Activated T-cell treated with anti-CD3 and anti-CD28 coated beads, Interleukin-2, amount 50 U/mL, for 72 hours (primary cell): ENCODE results near the gene TFEB. TPM values are rescaled to one million over a fixed set of nuclear protein-coding genes. Genes with fewer than 3 reads are reported as not detected.
A peak's percentile ranks its signal among the peaks of the same experiment; 100 is the strongest.

ENCODE experiments used
- ATAC-seq, 2 donors: fragments of 150-1000 bp; cut with Tn5 transposase; replicated peaks in 1 of 2; 2 replicates each; pipeline ENCODE4 v1.10.0; 2021; ENCODE audit warnings: moderate library complexity in 2 of 2, mild to moderate bottlenecking in 1 of 2
- DNase-seq, 2 donors: peaks; one replicate each; pipeline ENCODE4 v3.0.0; 2021 to 2022; ENCODE audit warnings: mixed read lengths in 1 of 2
- H3K27ac Mint-ChIP-seq: one replicate; pipeline ENCODE4 v1.8.0; 2022; ENCODE audit warnings: mild to moderate bottlenecking, moderate library complexity, mixed read lengths
- H3K27me3 Mint-ChIP-seq: one replicate; pipeline ENCODE4 v1.8.0; 2022; ENCODE audit warnings: low read depth, mixed read lengths
- H3K36me3 Mint-ChIP-seq, 2 donors: one replicate each; pipeline ENCODE4 v1.8.0; 2022; ENCODE audit warnings: mixed read lengths in 2 of 2, mild to moderate bottlenecking in 1 of 2; ENCODE audit not compliant: insufficient read depth in 2 of 2
- H3K4me1 Mint-ChIP-seq: one replicate; pipeline ENCODE4 v1.8.0; 2022; ENCODE audit warnings: low read depth, mixed read lengths
- H3K4me3 Mint-ChIP-seq, 2 donors: one replicate each; pipeline ENCODE4 v1.8.0; 2022; ENCODE audit warnings: mild to moderate bottlenecking in 2 of 2, mixed read lengths in 2 of 2, moderate library complexity in 2 of 2
- H3K9me3 Mint-ChIP-seq, 2 donors: one replicate each; pipeline ENCODE4 v1.8.0; 2022; ENCODE audit warnings: mixed read lengths in 2 of 2
- total RNA-seq, 2 donors: library from RNA; stranded (reverse); gene quantifications; one replicate each; pipeline ENCODE4 v1.2.3, GENCODE V29; 2022

The TFEB gene
- total RNA-seq, 2 donors from 2014 or later, result 15.3 to 17.5 TPM

- Mint-ChIP-seq H3K27ac (no peak overlapping the region), H3K4me3 (no peak overlapping the region), H3K9me3 (no peaks in the 10 kb centered on the region)
Measured at GRCh38 chr6:41739041-41739440, 3.6 kb upstream of the TFEB start.

GRCh38 chr6:41737591-41738130, 2.3 kb upstream of the TFEB start:
- Mint-ChIP-seq H3K4me3 (no peak overlapping the region), H3K4me1 (peaks cover 23% of the 10 kb centered on the region), H3K27ac (no peak overlapping the region), H3K27me3 (no peaks in the 10 kb centered on the region), H3K36me3 (no peaks in the 10 kb centered on the region), H3K9me3 (no peaks in the 10 kb centered on the region)
- ATAC-seq (no peak), DNase-seq (no peak)

More at GRCh38 chr6:41739041-41739440, 3.6 kb upstream of the TFEB start:
- Mint-ChIP-seq H3K4me1 (peaks cover 10% of the 10 kb centered on the region), H3K27me3 (no peaks in the 10 kb centered on the region), H3K36me3 (no peaks in the 10 kb centered on the region)
- DNase-seq (no peak), ATAC-seq (no peak)

- ATAC-seq, result no peak
- DNase-seq, result no peak
- Mint-ChIP-seq H3K4me3 (no peak overlapping the region), H3K36me3 (no peaks in the 10 kb centered on the region), H3K27ac (no peak overlapping the region), H3K27me3 (no peaks in the 10 kb centered on the region), H3K9me3 (no peaks in the 10 kb centered on the region), H3K4me1 (peaks cover 29% of the 10 kb centered on the region)
Measured at GRCh38 chr6:41736800-41737555, 1.6 kb upstream of the TFEB start.

GRCh38 chr6:41736186-41736733, 852 bp upstream of the TFEB start:
- H3K36me3 Mint-ChIP-seq, result no peaks in the 10 kb centered on the region
- no peaks in the 10 kb centered on the region for H3K27me3 Mint-ChIP-seq
- H3K4me1 Mint-ChIP-seq, result peaks cover 33% of the 10 kb centered on the region
- no peak for DNase-seq
- peak overlapping the region in 1 of 2 donors; percentile 74 for H3K4me3 Mint-ChIP-seq
- ATAC-seq, result no peak
- no peak overlapping the region for H3K27ac Mint-ChIP-seq
- no peaks in the 10 kb centered on the region for H3K9me3 Mint-ChIP-seq

- H3K4me3 Mint-ChIP-seq, result peak overlapping the region; percentile 72 to 86
- H3K27ac Mint-ChIP-seq, result no peak overlapping the region
- DNase-seq (peak; percentile 74 to 80), ATAC-seq (peak; percentile 61 to 65)
- peaks cover 47% of the 10 kb centered on the region for H3K4me1 Mint-ChIP-seq
- H3K27me3 Mint-ChIP-seq, result no peaks in the 10 kb centered on the region
- H3K9me3 Mint-ChIP-seq, result no peaks in the 10 kb centered on the region
- no peaks in the 10 kb centered on the region for H3K36me3 Mint-ChIP-seq
Measured at GRCh38 chr6:41734666-41735426, 562 bp downstream of the TFEB start.

- Mint-ChIP-seq H3K9me3 (no peaks in the 10 kb centered on the region), H3K4me1 (peaks cover 47% of the 10 kb centered on the region), H3K36me3 (no peaks in the 10 kb centered on the region), H3K4me3 (peak overlapping the region; percentile 58 to 86), H3K27me3 (no peaks in the 10 kb centered on the region), H3K27ac (no peak overlapping the region)
- peak; percentile 75 to 76 for DNase-seq
- ATAC-seq, result peak; percentile 72 to 73
Measured at GRCh38 chr6:41733707-41734665, 1.4 kb downstream of the TFEB start.

GRCh38 chr6:41733360-41733706, 2.1 kb downstream of the TFEB start:
- no peaks in the 10 kb centered on the region for H3K9me3 Mint-ChIP-seq
- DNase-seq, result no peak
- ATAC-seq, result no peak
- H3K27me3 Mint-ChIP-seq, result no peaks in the 10 kb centered on the region
- peaks cover 47% of the 10 kb centered on the region for H3K4me1 Mint-ChIP-seq
- no peaks in the 10 kb centered on the region for H3K36me3 Mint-ChIP-seq
- peak overlapping the region; percentile 6 to 86 for H3K4me3 Mint-ChIP-seq
- no peak overlapping the region for H3K27ac Mint-ChIP-seq

GRCh38 chr6:41732591-41733359, 2.6 kb downstream of the TFEB start:
- DNase-seq (peak; percentile 57 to 62), ATAC-seq (peak in 1 of 2 donors; percentile 18)
- H3K27ac Mint-ChIP-seq, result no peak overlapping the region
- H3K27me3 Mint-ChIP-seq, result no peaks in the 10 kb centered on the region
- peak overlapping the region; percentile 6 to 86 for H3K4me3 Mint-ChIP-seq
- H3K9me3 Mint-ChIP-seq, result no peaks in the 10 kb centered on the region
- no peaks in the 10 kb centered on the region for H3K36me3 Mint-ChIP-seq
- peaks cover 47% of the 10 kb centered on the region for H3K4me1 Mint-ChIP-seq

- Mint-ChIP-seq H3K27me3 (no peaks in the 10 kb centered on the region), H3K4me3 (peak overlapping the region; percentile 6 to 86), H3K9me3 (no peaks in the 10 kb centered on the region), H3K27ac (no peak overlapping the region), H3K36me3 (no peaks in the 10 kb centered on the region), H3K4me1 (peaks cover 49% of the 10 kb centered on the region)
- ATAC-seq (no peak), DNase-seq (no peak)
Measured at GRCh38 chr6:41732149-41732548, 3.3 kb downstream of the TFEB start.

- no peaks in the 10 kb centered on the region for H3K36me3 Mint-ChIP-seq
- no peaks in the 10 kb centered on the region for H3K9me3 Mint-ChIP-seq
- H3K4me3 Mint-ChIP-seq, result no peak overlapping the region
- DNase-seq, result no peak
- no peak overlapping the region for H3K27ac Mint-ChIP-seq
- ATAC-seq, result no peak
- H3K27me3 Mint-ChIP-seq, result no peaks in the 10 kb centered on the region
- peaks cover 52% of the 10 kb centered on the region for H3K4me1 Mint-ChIP-seq
Measured at GRCh38 chr6:41731561-41732086, 3.8 kb downstream of the TFEB start.

- Mint-ChIP-seq H3K4me3 (no peak overlapping the region), H3K36me3 (no peaks in the 10 kb centered on the region), H3K9me3 (no peaks in the 10 kb centered on the region), H3K27me3 (no peaks in the 10 kb centered on the region), H3K4me1 (peaks cover 44% of the 10 kb centered on the region), H3K27ac (no peak overlapping the region)
- ATAC-seq, result no peak
- no peak for DNase-seq
Measured at GRCh38 chr6:41730531-41731436, 4.6 kb downstream of the TFEB start.
